ENCODE results near the gene TPRX2. TPM values are rescaled to one million over a fixed set of nuclear protein-coding genes. Genes with fewer than 3 reads are reported as not detected.

TPRX2 gene
- total and polyA plus RNA-seq, 2 of the 13 experiments (the other 11 are each of a cell fraction or from before 2014, with no cell fraction given), result not detected

DNA sequence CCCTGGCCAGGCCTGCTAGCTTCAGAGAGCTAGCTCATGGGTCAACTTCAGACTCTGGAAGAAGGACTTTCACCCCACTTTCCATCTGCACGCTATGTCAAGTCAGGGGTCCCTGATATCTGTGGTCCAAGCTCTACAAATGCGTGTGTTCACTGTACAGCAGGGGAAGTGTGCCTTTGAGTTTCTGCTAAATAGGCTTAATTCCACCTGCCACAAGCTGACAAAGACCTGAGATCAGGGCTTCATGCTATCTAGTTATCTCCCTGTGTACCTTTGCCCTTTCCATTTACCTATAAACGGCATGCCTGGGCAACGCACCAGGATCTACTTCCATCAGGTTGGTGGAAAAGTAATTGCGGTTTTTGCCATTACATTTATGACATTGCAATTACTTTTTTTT lies 37.7 kb downstream of the TPRX2 start (continued):
- TF ChIP-seq, protein P1, sequence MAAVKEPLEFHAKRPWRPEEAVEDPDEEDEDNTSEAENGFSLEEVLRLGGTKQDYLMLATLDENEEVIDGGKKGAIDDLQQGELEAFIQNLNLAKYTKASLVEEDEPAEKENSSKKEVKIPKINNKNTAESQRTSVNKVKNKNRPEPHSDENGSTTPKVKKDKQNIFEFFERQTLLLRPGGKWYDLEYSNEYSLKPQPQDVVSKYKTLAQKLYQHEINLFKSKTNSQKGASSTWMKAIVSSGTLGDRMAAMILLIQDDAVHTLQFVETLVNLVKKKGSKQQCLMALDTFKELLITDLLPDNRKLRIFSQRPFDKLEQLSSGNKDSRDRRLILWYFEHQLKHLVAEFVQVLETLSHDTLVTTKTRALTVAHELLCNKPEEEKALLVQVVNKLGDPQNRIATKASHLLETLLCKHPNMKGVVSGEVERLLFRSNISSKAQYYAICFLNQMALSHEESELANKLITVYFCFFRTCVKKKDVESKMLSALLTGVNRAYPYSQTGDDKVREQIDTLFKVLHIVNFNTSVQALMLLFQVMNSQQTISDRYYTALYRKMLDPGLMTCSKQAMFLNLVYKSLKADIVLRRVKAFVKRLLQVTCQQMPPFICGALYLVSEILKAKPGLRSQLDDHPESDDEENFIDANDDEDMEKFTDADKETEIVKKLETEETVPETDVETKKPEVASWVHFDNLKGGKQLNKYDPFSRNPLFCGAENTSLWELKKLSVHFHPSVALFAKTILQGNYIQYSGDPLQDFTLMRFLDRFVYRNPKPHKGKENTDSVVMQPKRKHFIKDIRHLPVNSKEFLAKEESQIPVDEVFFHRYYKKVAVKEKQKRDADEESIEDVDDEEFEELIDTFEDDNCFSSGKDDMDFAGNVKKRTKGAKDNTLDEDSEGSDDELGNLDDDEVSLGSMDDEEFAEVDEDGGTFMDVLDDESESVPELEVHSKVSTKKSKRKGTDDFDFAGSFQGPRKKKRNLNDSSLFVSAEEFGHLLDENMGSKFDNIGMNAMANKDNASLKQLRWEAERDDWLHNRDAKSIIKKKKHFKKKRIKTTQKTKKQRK (IDR thresholded peaks at IDR 0.05; ENCODE audit: low read length), result no peak
- TF ChIP-seq, protein P2, sequence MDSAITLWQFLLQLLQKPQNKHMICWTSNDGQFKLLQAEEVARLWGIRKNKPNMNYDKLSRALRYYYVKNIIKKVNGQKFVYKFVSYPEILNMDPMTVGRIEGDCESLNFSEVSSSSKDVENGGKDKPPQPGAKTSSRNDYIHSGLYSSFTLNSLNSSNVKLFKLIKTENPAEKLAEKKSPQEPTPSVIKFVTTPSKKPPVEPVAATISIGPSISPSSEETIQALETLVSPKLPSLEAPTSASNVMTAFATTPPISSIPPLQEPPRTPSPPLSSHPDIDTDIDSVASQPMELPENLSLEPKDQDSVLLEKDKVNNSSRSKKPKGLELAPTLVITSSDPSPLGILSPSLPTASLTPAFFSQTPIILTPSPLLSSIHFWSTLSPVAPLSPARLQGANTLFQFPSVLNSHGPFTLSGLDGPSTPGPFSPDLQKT (CRISPR knock-in tag; IDR thresholded peaks at IDR 0.05; ENCODE audit: borderline replicate concordance), result no peak
- TF ChIP-seq, protein P3, sequence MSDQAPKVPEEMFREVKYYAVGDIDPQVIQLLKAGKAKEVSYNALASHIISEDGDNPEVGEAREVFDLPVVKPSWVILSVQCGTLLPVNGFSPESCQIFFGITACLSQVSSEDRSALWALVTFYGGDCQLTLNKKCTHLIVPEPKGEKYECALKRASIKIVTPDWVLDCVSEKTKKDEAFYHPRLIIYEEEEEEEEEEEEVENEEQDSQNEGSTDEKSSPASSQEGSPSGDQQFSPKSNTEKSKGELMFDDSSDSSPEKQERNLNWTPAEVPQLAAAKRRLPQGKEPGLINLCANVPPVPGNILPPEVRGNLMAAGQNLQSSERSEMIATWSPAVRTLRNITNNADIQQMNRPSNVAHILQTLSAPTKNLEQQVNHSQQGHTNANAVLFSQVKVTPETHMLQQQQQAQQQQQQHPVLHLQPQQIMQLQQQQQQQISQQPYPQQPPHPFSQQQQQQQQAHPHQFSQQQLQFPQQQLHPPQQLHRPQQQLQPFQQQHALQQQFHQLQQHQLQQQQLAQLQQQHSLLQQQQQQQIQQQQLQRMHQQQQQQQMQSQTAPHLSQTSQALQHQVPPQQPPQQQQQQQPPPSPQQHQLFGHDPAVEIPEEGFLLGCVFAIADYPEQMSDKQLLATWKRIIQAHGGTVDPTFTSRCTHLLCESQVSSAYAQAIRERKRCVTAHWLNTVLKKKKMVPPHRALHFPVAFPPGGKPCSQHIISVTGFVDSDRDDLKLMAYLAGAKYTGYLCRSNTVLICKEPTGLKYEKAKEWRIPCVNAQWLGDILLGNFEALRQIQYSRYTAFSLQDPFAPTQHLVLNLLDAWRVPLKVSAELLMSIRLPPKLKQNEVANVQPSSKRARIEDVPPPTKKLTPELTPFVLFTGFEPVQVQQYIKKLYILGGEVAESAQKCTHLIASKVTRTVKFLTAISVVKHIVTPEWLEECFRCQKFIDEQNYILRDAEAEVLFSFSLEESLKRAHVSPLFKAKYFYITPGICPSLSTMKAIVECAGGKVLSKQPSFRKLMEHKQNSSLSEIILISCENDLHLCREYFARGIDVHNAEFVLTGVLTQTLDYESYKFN (CRISPR knock-in tag; conservative IDR thresholded peaks at IDR 0.05), result 0 out of 2 replicates have a peak, but pooled peaks have one; percentile 26
- no peak for TF ChIP-seq SRF (IDR thresholded peaks at IDR 0.05; ENCODE audit: low read depth, low read length)
- TF ChIP-seq POGZ (CRISPR knock-in tag; IDR thresholded peaks at IDR 0.05), result no peak
- TF ChIP-seq, protein P4, sequence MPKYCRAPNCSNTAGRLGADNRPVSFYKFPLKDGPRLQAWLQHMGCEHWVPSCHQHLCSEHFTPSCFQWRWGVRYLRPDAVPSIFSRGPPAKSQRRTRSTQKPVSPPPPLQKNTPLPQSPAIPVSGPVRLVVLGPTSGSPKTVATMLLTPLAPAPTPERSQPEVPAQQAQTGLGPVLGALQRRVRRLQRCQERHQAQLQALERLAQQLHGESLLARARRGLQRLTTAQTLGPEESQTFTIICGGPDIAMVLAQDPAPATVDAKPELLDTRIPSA (CRISPR knock-in tag; IDR thresholded peaks at IDR 0.05; ENCODE audit: borderline replicate concordance), result no peak
- TF ChIP-seq ELF4 (CRISPR knock-in tag; IDR thresholded peaks at IDR 0.05; ENCODE audit: borderline replicate concordance), result no peak
- no peak for TF ChIP-seq REPIN1 (CRISPR knock-in tag; IDR thresholded peaks at IDR 0.05; ENCODE audit: borderline replicate concordance, low read depth)
- TF ChIP-seq, protein P5, sequence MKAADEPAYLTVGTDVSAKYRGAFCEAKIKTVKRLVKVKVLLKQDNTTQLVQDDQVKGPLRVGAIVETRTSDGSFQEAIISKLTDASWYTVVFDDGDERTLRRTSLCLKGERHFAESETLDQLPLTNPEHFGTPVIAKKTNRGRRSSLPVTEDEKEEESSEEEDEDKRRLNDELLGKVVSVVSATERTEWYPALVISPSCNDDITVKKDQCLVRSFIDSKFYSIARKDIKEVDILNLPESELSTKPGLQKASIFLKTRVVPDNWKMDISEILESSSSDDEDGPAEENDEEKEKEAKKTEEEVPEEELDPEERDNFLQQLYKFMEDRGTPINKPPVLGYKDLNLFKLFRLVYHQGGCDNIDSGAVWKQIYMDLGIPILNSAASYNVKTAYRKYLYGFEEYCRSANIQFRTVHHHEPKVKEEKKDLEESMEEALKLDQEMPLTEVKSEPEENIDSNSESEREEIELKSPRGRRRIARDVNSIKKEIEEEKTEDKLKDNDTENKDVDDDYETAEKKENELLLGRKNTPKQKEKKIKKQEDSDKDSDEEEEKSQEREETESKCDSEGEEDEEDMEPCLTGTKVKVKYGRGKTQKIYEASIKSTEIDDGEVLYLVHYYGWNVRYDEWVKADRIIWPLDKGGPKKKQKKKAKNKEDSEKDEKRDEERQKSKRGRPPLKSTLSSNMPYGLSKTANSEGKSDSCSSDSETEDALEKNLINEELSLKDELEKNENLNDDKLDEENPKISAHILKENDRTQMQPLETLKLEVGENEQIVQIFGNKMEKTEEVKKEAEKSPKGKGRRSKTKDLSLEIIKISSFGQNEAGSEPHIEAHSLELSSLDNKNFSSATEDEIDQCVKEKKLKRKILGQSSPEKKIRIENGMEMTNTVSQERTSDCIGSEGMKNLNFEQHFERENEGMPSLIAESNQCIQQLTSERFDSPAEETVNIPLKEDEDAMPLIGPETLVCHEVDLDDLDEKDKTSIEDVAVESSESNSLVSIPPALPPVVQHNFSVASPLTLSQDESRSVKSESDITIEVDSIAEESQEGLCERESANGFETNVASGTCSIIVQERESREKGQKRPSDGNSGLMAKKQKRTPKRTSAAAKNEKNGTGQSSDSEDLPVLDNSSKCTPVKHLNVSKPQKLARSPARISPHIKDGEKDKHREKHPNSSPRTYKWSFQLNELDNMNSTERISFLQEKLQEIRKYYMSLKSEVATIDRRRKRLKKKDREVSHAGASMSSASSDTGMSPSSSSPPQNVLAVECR (CRISPR knock-in tag; IDR thresholded peaks at IDR 0.05; ENCODE audit: borderline replicate concordance), result no peak
- peak; percentile 18; the same call in 1 of the 2 replicates for TF ChIP-seq HNF4G (IDR thresholded peaks at IDR 0.05; ENCODE audit: borderline replicate concordance, low read depth, low read length)
- no peak for TF ChIP-seq HNF4G (CRISPR knock-in tag; IDR thresholded peaks at IDR 0.05; ENCODE audit: borderline replicate concordance, low read depth)
- no peak for TF ChIP-seq KLF11 (CRISPR knock-in tag; IDR thresholded peaks at IDR 0.05)
- TF ChIP-seq, protein P6, sequence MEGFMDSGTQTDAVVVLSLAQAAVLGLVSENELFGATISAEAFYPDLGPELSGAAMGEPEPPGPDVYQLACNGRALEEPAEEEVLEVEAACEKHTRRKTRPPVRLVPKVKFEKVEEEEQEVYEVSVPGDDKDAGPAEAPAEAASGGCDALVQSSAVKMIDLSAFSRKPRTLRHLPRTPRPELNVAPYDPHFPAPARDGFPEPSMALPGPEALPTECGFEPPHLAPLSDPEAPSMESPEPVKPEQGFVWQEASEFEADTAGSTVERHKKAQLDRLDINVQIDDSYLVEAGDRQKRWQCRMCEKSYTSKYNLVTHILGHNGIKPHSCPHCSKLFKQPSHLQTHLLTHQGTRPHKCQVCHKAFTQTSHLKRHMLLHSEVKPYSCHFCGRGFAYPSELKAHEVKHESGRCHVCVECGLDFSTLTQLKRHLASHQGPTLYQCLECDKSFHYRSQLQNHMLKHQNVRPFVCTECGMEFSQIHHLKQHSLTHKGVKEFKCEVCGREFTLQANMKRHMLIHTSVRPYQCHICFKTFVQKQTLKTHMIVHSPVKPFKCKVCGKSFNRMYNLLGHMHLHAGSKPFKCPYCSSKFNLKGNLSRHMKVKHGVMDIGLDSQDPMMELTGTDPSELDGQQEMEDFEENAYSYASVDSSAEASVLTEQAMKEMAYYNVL (CRISPR knock-in tag; IDR thresholded peaks at IDR 0.05; ENCODE audit: borderline replicate concordance), result no peak
